DOHH2 (cell line): ENCODE results near the gene MARCHF3.

ENCODE experiments used
- CTCF ChIP-seq: fragments of 200-600 bp; sonication (generic); IDR thresholded peaks from one replicate; pipeline ENCODE4 v1.5.1; 2014; ENCODE audit warnings: antibody characterized with exemption, mild to moderate bottlenecking, low read depth, low read length; ENCODE audit not compliant: poor library complexity, severe bottlenecking
- EZH2phosphoT487 ChIP-seq: fragments of 200-600 bp; sonication (generic); IDR thresholded peaks from 2 replicates; pipeline ENCODE4 v1.6.1; 2017; ENCODE audit warnings: borderline replicate concordance, mild to moderate bottlenecking, antibody characterized with exemption, low read length, moderate library complexity, mixed read lengths

- no peak for TF ChIP-seq CTCF
- no peak for TF ChIP-seq EZH2phosphoT487
These were observed 1.4 kb downstream of the MARCHF3 start for GRCh38 chr5:127028822-127029457.
